NCI-H146 (cell line): Measurements from ENCODE around the gene GNAT2.

Experiments
- DNase-seq: peaks from one replicate; lab custom pipeline; 2025; lab: John Stamatoyannopoulos, UW

GNAT2 gene

DNA sequence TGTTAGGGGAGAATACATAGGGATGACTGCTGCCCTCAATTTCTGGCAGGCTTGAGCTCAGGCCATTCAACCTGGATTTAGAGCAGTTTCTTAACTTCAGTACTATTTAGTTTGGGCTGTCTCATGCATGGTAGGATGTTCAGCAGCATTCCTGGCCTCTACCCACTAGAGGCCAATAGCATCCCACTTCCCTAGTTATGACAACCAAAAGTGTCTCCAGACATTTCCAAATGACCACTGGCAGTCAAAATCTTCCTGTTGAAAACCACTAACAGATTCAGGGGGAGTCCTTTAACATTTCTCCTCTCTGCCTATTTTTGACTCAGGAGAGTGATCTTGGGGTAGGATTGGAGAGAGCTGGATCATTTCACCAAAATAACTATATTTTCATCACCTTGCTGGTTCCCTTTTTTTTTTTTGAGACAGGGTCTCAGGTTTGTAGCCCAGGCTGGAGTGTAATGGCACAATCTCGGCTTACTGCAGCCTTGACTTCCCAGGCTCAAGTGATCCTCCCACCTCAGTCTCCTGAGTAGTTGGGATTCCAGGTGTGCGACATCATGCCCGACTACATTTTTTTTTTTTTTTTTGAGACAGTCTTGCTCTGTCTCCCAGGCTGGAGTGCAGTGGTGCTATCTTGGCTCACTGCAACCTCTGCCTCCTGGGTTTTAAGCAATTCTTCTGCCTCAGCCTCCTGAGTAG, 8.7 kb downstream of the GNAT2 start:
- DNase-seq = no peak

DNA sequence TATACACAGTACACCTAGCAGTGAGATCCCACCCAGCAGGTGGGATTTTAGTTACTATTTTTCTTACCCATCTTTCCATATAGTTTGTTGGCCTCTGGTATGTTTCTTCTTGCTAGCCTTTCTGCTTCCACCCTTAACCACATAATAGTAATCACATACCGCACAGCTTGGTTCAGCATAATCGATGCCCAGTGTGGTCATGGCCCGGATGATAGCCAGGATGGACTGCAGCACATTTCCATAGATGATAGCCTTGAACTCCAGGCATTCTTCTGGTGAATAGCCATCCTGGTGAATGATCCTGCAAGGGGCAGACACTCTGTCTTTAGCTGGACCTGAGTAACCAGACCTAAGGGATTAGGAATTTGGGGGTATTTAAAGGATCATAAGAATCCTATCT, 9.5 kb downstream of the GNAT2 start:
- no peak for DNase-seq

DNA sequence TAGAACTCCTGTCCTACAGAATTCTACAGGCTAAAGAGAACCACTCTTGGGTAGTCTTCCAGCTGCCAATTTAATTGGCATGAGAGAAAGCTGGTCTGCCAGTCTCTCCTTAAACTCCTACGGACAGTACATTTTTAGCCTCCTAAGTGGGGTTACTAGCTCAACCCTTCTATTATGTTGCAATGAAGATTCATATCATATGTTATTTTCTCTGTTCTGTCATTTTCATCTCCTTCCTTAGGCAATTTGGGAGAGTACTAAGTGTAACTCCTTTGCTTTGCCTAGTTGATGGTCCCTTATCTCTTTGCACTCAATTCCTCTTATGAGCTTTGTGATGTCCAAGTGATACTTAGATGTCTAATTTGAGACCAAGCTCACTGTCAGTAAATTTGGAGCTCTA, 14.0 kb downstream of the GNAT2 start:
- no peak for DNase-seq

GRCh38 chr1:109603229-109603628, 16.2 kb downstream of the GNAT2 start:
- DNase-seq = no peak

- no peak for DNase-seq
Observed at GRCh38 chr1:109598655-109599054, 20.8 kb downstream of the GNAT2 start.

DNA sequence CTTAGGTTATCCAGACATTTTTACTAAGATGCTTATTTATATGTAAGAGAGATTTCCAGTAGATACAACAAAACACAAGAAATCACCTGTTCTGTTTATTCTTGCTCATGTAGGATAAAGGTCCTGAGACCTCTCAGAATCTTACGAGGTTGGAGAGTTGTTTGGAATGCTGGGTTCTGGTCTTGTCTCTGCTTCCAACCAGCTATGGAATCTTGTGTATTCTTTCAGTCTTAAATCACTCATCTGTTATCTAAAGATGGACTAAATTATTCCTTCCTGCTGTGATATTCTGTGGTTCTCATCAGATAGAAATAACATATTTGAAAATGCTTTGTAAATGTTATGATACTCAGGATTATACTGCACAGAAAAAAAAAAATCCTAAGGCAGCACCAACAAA, 21.3 kb downstream of the GNAT2 start:
- no peak for DNase-seq

DNA sequence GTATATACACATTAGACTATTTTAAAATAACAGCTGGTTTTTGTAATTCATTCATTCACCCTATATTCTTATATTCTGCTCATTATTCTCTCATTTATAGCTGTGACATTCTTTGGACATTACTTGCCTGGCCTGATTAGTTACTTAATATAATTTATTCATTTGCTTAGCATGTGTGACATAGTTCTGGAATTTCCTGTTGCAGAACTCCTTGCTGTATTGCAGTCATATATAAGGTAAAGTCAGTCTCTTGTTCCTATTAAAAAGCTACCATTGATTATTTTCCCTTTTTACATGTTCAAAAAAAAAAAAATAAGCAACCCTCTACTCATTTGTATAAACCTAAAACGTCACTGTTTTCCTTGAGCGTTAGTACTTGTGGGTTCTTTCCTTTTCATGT, 23.9 kb downstream of the GNAT2 start:
- no peak for DNase-seq

GRCh38 chr1:109592916-109593315, 26.5 kb downstream of the GNAT2 start:
- no peak for DNase-seq

- DNase-seq = no peak
Observed at GRCh38 chr1:109589679-109590078, 29.7 kb downstream of the GNAT2 start.

DNA sequence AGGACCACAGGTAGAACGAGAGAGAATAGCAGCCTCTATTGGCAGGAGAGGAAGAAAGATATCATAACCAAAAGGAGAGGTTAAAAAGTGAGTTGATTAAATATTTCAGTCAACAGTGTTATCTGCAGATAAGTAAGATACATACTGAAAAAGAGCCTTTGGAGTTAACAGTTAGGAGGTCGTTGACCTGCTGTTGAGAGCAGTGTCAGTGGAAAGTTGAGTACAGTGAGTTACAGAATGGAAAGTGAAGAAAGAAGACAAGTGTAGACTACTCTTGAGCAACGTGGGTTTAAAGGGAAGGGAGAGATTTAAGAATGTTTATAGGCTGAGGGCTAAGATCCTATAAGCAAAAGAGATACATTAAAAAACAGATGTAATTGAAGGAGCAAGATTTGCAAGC, 30.2 kb downstream of the GNAT2 start:
- DNase-seq = no peak

GRCh38 chr1:109586055-109586454, 33.4 kb downstream of the GNAT2 start:
- DNase-seq = no peak

DNA sequence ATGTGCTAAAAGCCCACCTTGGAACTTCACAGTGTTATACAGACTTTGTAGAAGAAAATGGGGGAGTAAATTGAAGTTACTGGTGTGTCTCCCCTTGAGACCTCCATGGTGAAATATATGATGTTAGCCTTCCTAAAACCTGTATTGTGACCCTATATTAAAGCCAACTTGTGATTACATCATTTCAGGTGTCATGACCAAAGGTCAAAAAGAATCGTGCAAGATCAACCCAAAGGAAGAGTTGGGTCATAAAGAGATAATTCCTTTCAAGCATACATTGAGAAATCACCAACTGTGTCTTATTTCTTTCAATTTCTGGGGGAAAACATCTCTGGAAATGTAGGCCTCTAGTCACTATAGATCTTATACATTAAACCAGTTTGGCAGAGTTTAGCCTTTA, 34.6 kb downstream of the GNAT2 start:
- DNase-seq = no peak

DNA sequence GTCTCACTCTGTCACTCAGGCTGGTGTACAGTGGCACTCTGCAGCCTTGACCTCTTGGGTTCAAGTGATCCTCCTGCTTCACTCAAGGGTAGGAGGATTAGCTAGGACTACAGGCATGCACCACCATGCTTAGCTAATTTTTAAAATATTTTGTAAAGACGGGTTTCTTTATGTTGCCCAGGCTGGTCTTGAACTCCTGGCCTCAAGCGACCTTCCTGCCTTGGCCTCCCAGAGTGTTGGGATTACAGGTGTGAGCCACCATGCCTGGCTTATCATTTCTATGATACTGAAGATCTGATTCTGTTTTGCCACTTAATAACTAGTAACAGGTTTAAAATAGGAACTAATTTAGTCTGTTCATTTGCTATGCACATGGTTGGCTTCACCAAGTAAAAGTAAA, 37.4 kb downstream of the GNAT2 start:
- DNase-seq = no peak

GRCh38 chr1:109579491-109579890, 39.9 kb downstream of the GNAT2 start:
- no peak for DNase-seq

DNA sequence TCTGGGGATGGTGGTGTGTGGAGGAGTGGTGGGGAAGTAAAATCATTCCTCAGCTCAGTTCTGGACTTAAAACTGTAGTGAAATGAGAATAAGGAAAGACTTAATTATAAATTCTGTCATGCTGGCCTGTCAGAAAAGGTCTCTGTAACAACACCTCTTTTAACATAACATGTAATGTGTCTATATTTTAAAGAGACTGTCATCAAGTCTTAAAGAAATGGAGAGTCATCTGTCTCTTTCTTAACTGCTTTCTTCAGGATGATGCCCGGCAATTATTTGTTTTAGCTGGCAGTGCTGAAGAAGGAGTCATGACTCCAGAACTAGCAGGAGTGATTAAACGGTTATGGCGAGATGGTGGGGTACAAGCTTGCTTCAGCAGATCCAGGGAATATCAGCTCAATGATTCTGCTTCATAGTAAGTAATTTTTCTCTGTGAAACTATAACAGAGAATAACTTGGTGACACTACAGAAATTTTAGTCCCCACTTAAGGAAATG, 40.4 kb downstream of the GNAT2 start:
- DNase-seq = no peak

DNA sequence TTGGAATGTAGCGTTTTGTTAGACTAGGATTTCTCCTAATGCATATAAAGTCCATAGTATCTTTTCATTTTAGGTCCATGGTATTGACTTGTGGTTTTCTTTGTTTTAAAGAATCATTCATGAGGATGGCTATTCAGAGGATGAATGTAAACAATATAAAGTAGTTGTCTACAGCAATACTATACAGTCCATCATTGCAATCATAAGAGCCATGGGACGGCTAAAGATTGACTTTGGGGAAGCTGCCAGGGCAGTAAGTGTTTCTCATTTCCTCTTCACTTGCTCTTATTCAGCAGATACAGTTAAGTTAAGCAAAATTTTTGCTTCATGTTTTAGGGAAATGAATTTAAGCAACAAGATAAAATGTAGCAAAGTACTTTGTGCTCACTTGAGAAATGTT, 45.6 kb downstream of the GNAT2 start:
- no peak for DNase-seq

- no peak for DNase-seq
Observed at GRCh38 chr1:109570414-109570813, 49.0 kb downstream of the GNAT2 start.

DNA sequence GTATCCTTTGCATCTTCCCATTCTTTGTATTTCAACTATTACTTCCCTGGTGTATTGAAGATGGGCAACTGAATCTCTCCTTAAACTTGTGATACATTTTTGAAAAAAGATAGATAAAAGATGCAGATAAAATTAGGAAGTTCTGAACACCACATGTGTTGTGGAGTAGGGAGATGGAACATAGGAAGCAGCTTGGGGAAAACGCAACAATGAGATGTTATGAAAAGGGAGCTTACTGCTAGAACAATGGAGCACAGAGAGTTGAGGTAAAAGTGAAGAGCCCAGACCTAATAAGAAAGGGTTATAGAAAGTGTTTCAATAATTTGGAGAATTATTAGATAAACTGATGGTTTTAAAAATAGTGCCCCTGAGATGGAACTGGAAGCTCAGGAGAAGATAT, 50.1 kb downstream of the GNAT2 start:
- DNase-seq = no peak

DNA sequence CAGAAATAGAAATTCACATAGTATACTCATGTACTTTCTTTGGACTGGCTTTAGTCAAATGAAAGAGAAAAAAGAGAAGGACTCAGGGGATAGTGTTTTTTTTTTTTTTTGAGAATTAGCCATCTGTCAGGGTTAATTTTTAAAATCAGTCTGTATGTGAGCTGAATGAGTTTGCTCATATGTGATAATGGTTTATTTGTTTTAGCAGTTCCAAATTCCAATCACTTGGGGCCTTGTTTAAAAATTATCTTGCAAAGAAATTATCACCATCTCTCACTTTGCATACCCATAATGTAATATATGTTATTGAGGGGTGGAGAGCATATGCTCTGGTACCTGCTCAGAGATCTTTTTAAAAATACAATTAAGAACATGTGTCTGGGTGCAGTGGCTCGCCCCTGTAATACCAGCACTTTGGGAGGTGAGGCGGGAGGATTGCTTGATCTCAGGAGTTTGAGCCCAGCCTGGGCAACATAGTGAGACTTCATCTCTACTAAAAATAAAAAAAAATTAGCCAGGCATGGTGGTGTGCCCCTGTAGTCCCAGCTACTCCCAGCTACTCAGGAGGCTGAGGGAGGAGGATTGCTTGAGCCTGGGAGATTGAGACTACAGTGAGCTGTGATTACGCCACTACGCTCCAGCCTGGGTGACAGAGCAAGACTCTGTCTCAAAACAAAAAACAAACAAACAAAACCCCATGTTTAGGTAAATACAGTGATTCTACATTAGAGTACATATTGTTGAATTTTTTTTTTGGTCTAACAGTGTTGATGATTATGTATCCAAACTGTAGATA, 51.3 kb downstream of the GNAT2 start:
- DNase-seq = no peak

GRCh38 chr1:109566982-109567381, 52.4 kb downstream of the GNAT2 start:
- DNase-seq = no peak

- DNase-seq = no peak
Observed at GRCh38 chr1:109565241-109565640, 54.2 kb downstream of the GNAT2 start.

GRCh38 chr1:109564194-109564878, 55.1 kb downstream of the GNAT2 start:
- DNase-seq = no peak

DNA sequence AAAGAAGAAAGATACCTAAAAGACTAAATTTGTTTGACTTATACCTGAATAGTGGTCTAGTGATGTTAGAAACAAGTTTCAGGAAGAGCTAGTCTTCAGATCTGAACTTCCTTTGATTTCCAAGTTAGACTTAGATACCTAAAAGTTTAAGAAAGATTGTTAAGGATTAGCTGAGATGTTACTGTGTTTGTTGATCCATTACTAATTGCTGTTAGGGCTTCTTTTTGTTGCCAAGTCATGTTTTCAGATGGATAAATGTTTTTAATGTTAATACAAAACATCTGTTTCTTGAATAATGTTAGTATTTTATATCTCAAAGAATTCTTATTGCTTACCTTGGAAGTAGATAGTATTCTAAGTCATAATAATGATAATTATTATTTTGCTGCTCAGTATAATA, 59.4 kb downstream of the GNAT2 start:
- DNase-seq = no peak
